Liver (tissue), 9 donors: ENCODE measurements around the gene APEX1. TPM values are rescaled to one million over a fixed set of nuclear protein-coding genes. Genes with fewer than 3 reads are reported as not detected.

Experiments used
- DNase-seq: peaks from one replicate; pipeline ENCODE4 v3.0.0-alpha.2; 2017; ENCODE audit warnings: low spot score
- H3K27ac ChIP-seq, 2 donors: one replicate each; pipeline ENCODE4 v1.7.0; 2013; ENCODE audit warnings: inconsistent platforms in 2 of 2, low read length in 2 of 2, control low read depth in 1 of 2, low read depth in 1 of 2, mild to moderate bottlenecking in 1 of 2
- H3K27me3 ChIP-seq, 4 donors: one replicate each; pipeline versions ENCODE4 v1.6.1 to v1.7.0; 2013; ENCODE audit warnings: low read length in 3 of 4, inconsistent platforms in 1 of 4, mild to moderate bottlenecking in 1 of 4, moderate library complexity in 1 of 4; ENCODE audit not compliant: control insufficient read depth in 4 of 4, insufficient read depth in 4 of 4
- H3K36me3 ChIP-seq, 4 donors: one replicate each; pipeline versions ENCODE4 v1.6.1 to v1.7.0; 2013; ENCODE audit warnings: low read length in 3 of 4, mild to moderate bottlenecking in 3 of 4, low read depth in 1 of 4, moderate library complexity in 1 of 4; ENCODE audit not compliant: control insufficient read depth in 4 of 4, insufficient read depth in 3 of 4
- H3K4me1 ChIP-seq, 4 donors: one replicate each; pipeline versions ENCODE4 v1.6.1 to v1.7.0; 2013; ENCODE audit warnings: low read length in 3 of 4, mild to moderate bottlenecking in 3 of 4, moderate library complexity in 1 of 4; ENCODE audit not compliant: control insufficient read depth in 4 of 4, insufficient read depth in 4 of 4
- H3K4me3 ChIP-seq, 3 donors: one replicate each; pipeline versions ENCODE4 v1.6.1 to v1.7.0; 2013; ENCODE audit warnings: low read length in 3 of 3, control low read depth in 1 of 3, low read depth in 1 of 3, mild to moderate bottlenecking in 1 of 3
- H3K9ac ChIP-seq, 2 donors: one replicate each; pipeline ENCODE4 v1.7.0; 2013; ENCODE audit warnings: low read length in 2 of 2, mild to moderate bottlenecking in 2 of 2, moderate library complexity in 2 of 2, control low read depth in 1 of 2, low read depth in 1 of 2
- H3K9me3 ChIP-seq, 4 donors: one replicate each; pipeline versions ENCODE4 v1.6.1 to v1.7.0; 2013; ENCODE audit warnings: low read length in 3 of 4; ENCODE audit not compliant: control insufficient read depth in 4 of 4
- ATF3 ChIP-seq: IDR thresholded peaks from 2 replicates; pipeline ENCODE4 v1.6.1; 2016; ENCODE audit warnings: antibody characterized with exemption
- CTCF ChIP-seq: fragments of 150-350 bp; IDR thresholded peaks from 2 replicates; pipeline ENCODE4 v1.5.1; 2017; ENCODE audit warnings: improper control_type of control experiment, low read depth, low read length; ENCODE audit not compliant: missing input control
- EGR1 ChIP-seq, 2 donors: IDR thresholded peaks; 2 replicates each; pipeline ENCODE4 v1.6.1; 2016 to 2018; ENCODE audit warnings: antibody characterized with exemption in 2 of 2, low read depth in 2 of 2
- FOXA1 ChIP-seq: IDR thresholded peaks from 2 replicates; pipeline ENCODE4 v1.6.1; 2016; ENCODE audit warnings: antibody characterized with exemption
- FOXA2 ChIP-seq: IDR thresholded peaks from 2 replicates; pipeline ENCODE4 v1.6.1; 2016; ENCODE audit warnings: antibody characterized with exemption
- GABPA ChIP-seq, 2 donors: IDR thresholded peaks in 1 of 2; conservative IDR thresholded peaks in 1 of 2; 2 replicates each; pipeline ENCODE4 v1.6.1; 2016; ENCODE audit warnings: antibody characterized with exemption in 2 of 2, mild to moderate bottlenecking in 1 of 2, moderate library complexity in 1 of 2
- HNF4A ChIP-seq, 2 donors: conservative IDR thresholded peaks; 2 replicates each; pipeline ENCODE4 v1.6.1; 2016; ENCODE audit warnings: antibody characterized with exemption in 2 of 2, mild to moderate bottlenecking in 2 of 2
- HNF4G ChIP-seq: IDR thresholded peaks from 2 replicates; pipeline ENCODE4 v1.6.1; 2016; ENCODE audit warnings: antibody characterized with exemption
- JUND ChIP-seq, 2 donors: IDR thresholded peaks; 2 replicates each; pipeline ENCODE4 v1.6.1; 2016; ENCODE audit warnings: antibody characterized with exemption in 2 of 2
- MAX ChIP-seq: IDR thresholded peaks from 2 replicates; pipeline ENCODE4 v1.6.1; 2016; ENCODE audit warnings: antibody characterized with exemption
- NR2F2 ChIP-seq: IDR thresholded peaks from 2 replicates; pipeline ENCODE4 v1.6.1; 2016; ENCODE audit warnings: antibody characterized with exemption
- RAD21 ChIP-seq, 2 donors: IDR thresholded peaks; 2 replicates each; pipeline ENCODE4 v1.6.1; 2016; ENCODE audit warnings: antibody characterized with exemption in 2 of 2, mild to moderate bottlenecking in 2 of 2
- RXRA ChIP-seq, 2 donors: IDR thresholded peaks; 2 replicates each; pipeline ENCODE4 v1.6.1; 2017 to 2018; ENCODE audit warnings: antibody characterized with exemption in 2 of 2, mild to moderate bottlenecking in 1 of 2
- SP1 ChIP-seq: IDR thresholded peaks from 2 replicates; pipeline ENCODE4 v1.6.1; 2018; ENCODE audit warnings: antibody characterized with exemption, mild to moderate bottlenecking
- TAF1 ChIP-seq: conservative IDR thresholded peaks from 2 replicates; pipeline ENCODE4 v1.6.1; 2016; ENCODE audit warnings: antibody characterized with exemption, mild to moderate bottlenecking
- YY1 ChIP-seq: IDR thresholded peaks from 2 replicates; pipeline ENCODE4 v1.6.1; 2016; ENCODE audit warnings: antibody characterized with exemption, mild to moderate bottlenecking
- ZBTB33 ChIP-seq: IDR thresholded peaks from 2 replicates; pipeline ENCODE4 v1.6.1; 2016; ENCODE audit warnings: antibody characterized with exemption
- WGBS: extraction: QIAGEN DNeasy Blood & Tissue Kit; methylation state at CpG from one replicate; pipeline ENCODE4 v1.1.7; 2013; 5-methylcytosine and 5-hydroxymethylcytosine counted together
- polyA plus RNA-seq, 2 donors: library from polyadenylated mRNA; stranded (reverse) in 1 of 2; unstranded in 1 of 2; fragments of 200-250 nt in 1 of 2; fragments of >200 nt in 1 of 2; fragmentation: Nextera tagmentation in 1 of 2; extraction: Ambion mirVana in 1 of 2; gene quantifications; one replicate each; pipeline versions ENCODE4 v1.2.1 to v1.2.3, GENCODE V29; 2013 to 2015
- total RNA-seq, 2 donors: library from RNA; depleted of rRNA; stranded (reverse); fragments of >200 nt; gene quantifications; one replicate each; pipeline ENCODE4 v1.2.3, GENCODE V29; 2014
- TF ChIP-seq, protein P1 (sequence below): IDR thresholded peaks from 2 replicates; pipeline ENCODE4 v1.6.1; 2016; ENCODE audit warnings: antibody characterized with exemption, mild to moderate bottlenecking
- donor health status: healthy.
- donor health status: healthy.
- donor health status: healthy.
- donor health status: healthy.
- donor health status: healthy.

APEX1 gene
- total and polyA plus RNA-seq, 4 donors, result 32.4 to 64.5 (median 46.7) TPM

GRCh38 chr14:20428802-20429201 lies 26.2 kb upstream of the APEX1 start:
- no peak overlapping the region for H3K9ac ChIP-seq
- no peak overlapping the region for H3K27ac ChIP-seq
- no peak for TF ChIP-seq YY1
- no peak for TF ChIP-seq HNF4G
- no peak for TF ChIP-seq ATF3
- TF ChIP-seq MAX, result no peak
- TF ChIP-seq HNF4A (conservative IDR thresholded peaks at IDR 0.05), result no peak
- no peak for TF ChIP-seq JUND (IDR thresholded peaks at IDR 0.05)
- no peak for TF ChIP-seq FOXA1
- TF ChIP-seq RXRA (IDR thresholded peaks at IDR 0.05), result no peak
- no peak for TF ChIP-seq ZBTB33
- no peak for TF ChIP-seq FOXA2
- no peak for TF ChIP-seq NR2F2
- TF ChIP-seq TAF1, result no peak
- TF ChIP-seq SP1, result no peak
- TF ChIP-seq, protein P1, sequence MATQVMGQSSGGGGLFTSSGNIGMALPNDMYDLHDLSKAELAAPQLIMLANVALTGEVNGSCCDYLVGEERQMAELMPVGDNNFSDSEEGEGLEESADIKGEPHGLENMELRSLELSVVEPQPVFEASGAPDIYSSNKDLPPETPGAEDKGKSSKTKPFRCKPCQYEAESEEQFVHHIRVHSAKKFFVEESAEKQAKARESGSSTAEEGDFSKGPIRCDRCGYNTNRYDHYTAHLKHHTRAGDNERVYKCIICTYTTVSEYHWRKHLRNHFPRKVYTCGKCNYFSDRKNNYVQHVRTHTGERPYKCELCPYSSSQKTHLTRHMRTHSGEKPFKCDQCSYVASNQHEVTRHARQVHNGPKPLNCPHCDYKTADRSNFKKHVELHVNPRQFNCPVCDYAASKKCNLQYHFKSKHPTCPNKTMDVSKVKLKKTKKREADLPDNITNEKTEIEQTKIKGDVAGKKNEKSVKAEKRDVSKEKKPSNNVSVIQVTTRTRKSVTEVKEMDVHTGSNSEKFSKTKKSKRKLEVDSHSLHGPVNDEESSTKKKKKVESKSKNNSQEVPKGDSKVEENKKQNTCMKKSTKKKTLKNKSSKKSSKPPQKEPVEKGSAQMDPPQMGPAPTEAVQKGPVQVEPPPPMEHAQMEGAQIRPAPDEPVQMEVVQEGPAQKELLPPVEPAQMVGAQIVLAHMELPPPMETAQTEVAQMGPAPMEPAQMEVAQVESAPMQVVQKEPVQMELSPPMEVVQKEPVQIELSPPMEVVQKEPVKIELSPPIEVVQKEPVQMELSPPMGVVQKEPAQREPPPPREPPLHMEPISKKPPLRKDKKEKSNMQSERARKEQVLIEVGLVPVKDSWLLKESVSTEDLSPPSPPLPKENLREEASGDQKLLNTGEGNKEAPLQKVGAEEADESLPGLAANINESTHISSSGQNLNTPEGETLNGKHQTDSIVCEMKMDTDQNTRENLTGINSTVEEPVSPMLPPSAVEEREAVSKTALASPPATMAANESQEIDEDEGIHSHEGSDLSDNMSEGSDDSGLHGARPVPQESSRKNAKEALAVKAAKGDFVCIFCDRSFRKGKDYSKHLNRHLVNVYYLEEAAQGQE, result no peak
- no peak for TF ChIP-seq CTCF
- no peak for TF ChIP-seq RAD21 (IDR thresholded peaks at IDR 0.05)
- no peak for TF ChIP-seq EGR1 (IDR thresholded peaks at IDR 0.05; ENCODE audit: low read depth in 2 of 2)
- TF ChIP-seq GABPA (IDR thresholded peaks at IDR 0.05 in 1 of 2, conservative IDR thresholded peaks at IDR 0.05 in 1 of 2), result no peak
- H3K36me3 ChIP-seq, result no peaks in the 10 kb centered on the region
- H3K4me3 ChIP-seq, result no peak overlapping the region
- no peaks in the 10 kb centered on the region for H3K9me3 ChIP-seq
- peaks cover 0 to 7% (median 0%) of the 10 kb centered on the region in 4 donors for H3K4me1 ChIP-seq
- no peaks in the 10 kb centered on the region for H3K27me3 ChIP-seq
- DNase-seq, result no peak
- WGBS, result 62% methylated on average over 5 of the region's 5 CpGs
